WTC11 (cell line): ENCODE data around the gene MAP3K10. TPM values are rescaled to one million over a fixed set of nuclear protein-coding genes. Genes with fewer than 3 reads are reported as not detected.

ENCODE experiments used
- ATAC-seq: fragments of 200-7000 bp; cut with Tn5 transposase; 2 replicates; pipeline ENCODE4 v1.10.0; 2021; ENCODE audit warnings: mild to moderate bottlenecking, moderate library complexity
- CTCF ChIA-PET: fragments of 300-600 bp; sonication (Branson Sonifier 250); formaldehyde crosslinking; loops from one replicate; lab custom pipeline; 2021; ENCODE audit warnings: antibody characterized with exemption; lab: Charles Lee
- POLR2A ChIA-PET: fragments of 350-600 bp; sonication (Branson Sonifier 250); formaldehyde crosslinking; loops from one replicate; lab custom pipeline; 2021; ENCODE audit warnings: antibody characterized with exemption; lab: Charles Lee
- DNase-seq: peaks from one replicate; pipeline ENCODE4 v3.0.0; 2021; ENCODE audit warnings: low spot score
- H3K27ac Mint-ChIP-seq: 2 replicates; pipeline ENCODE4 v1.8.0; 2021; ENCODE audit warnings: mixed read lengths
- H3K27me3 Mint-ChIP-seq: 2 replicates; pipeline ENCODE4 v1.8.0; 2021; ENCODE audit warnings: low read depth, mild to moderate bottlenecking, moderate library complexity, mixed read lengths
- H3K36me3 Mint-ChIP-seq: 2 replicates; pipeline ENCODE4 v1.8.0; 2021; ENCODE audit warnings: mixed read lengths
- H3K4me1 Mint-ChIP-seq: 2 replicates; pipeline ENCODE4 v1.8.0; 2022; ENCODE audit warnings: mixed read lengths
- H3K4me3 Mint-ChIP-seq: 2 replicates; pipeline ENCODE4 v1.8.0; 2021; ENCODE audit warnings: mild to moderate bottlenecking, moderate library complexity, mixed read lengths
- H3K9me3 Mint-ChIP-seq: 2 replicates; pipeline ENCODE4 v1.8.0; 2021; ENCODE audit warnings: mixed read lengths
- ATF1 ChIP-seq: sonication (generic); formaldehyde crosslinking; IDR thresholded peaks from 2 replicates; pipeline ENCODE4 v1.8.1; 2023; ENCODE audit warnings: mild to moderate bottlenecking, moderate library complexity, missing genetic modification reagents
- CBFB ChIP-seq: sonication (generic); formaldehyde crosslinking; IDR thresholded peaks from 2 replicates; pipeline ENCODE4 v1.8.1; 2022; ENCODE audit warnings: mild to moderate bottlenecking, low read depth, missing genetic modification reagents
- ETV6 ChIP-seq: sonication (generic); formaldehyde crosslinking; IDR thresholded peaks from 2 replicates; pipeline ENCODE4 v1.8.1; 2022; ENCODE audit warnings: mild to moderate bottlenecking, missing genetic modification reagents
- FOXP1 ChIP-seq: sonication (generic); formaldehyde crosslinking; IDR thresholded peaks from 2 replicates; pipeline ENCODE4 v1.8.0; 2022; ENCODE audit warnings: missing genetic modification reagents, mild to moderate bottlenecking, moderate library complexity, borderline replicate concordance
- NFATC4 ChIP-seq: fragments of 250-450 bp; sonication (Bioruptor Pico); IDR thresholded peaks from 2 replicates; pipeline ENCODE4 v1.9.0; 2021; ENCODE audit warnings: mild to moderate bottlenecking
- NFYB ChIP-seq: sonication (generic); formaldehyde crosslinking; conservative IDR thresholded peaks from 2 replicates; pipeline ENCODE4 v1.8.0; 2022; ENCODE audit warnings: low read depth, missing genetic modification reagents
- NR2C2 ChIP-seq: sonication (generic); formaldehyde crosslinking; IDR thresholded peaks from 2 replicates; pipeline ENCODE4 v1.8.0; 2022; ENCODE audit warnings: mild to moderate bottlenecking, missing genetic modification reagents
- SMAD4 ChIP-seq: sonication (generic); formaldehyde crosslinking; IDR thresholded peaks from 2 replicates; pipeline ENCODE4 v1.8.0; 2022; ENCODE audit warnings: mild to moderate bottlenecking, missing genetic modification reagents
- TEAD1 ChIP-seq: sonication (generic); formaldehyde crosslinking; IDR thresholded peaks from 2 replicates; pipeline ENCODE4 v1.8.0; 2022; ENCODE audit warnings: mild to moderate bottlenecking, missing genetic modification reagents
- TEAD4 ChIP-seq: sonication (generic); formaldehyde crosslinking; IDR thresholded peaks from 2 replicates; pipeline ENCODE4 v1.8.0; 2022; ENCODE audit warnings: mild to moderate bottlenecking, missing genetic modification reagents
- ZBTB21 ChIP-seq: sonication (generic); formaldehyde crosslinking; IDR thresholded peaks from 2 replicates; pipeline ENCODE4 v1.8.1; 2023; ENCODE audit warnings: mild to moderate bottlenecking, missing genetic modification reagents, borderline replicate concordance
- ZNF219 ChIP-seq: sonication (generic); formaldehyde crosslinking; IDR thresholded peaks from 2 replicates; pipeline ENCODE4 v1.8.0; 2023; ENCODE audit warnings: missing genetic modification reagents, mild to moderate bottlenecking, borderline replicate concordance
- ZNF671 ChIP-seq: fragments of 250-450 bp; sonication (Bioruptor Pico); IDR thresholded peaks from 2 replicates; pipeline ENCODE4 v1.8.0; 2021; ENCODE audit warnings: mild to moderate bottlenecking
- total RNA-seq: library from RNA; stranded (reverse); gene quantifications from 3 replicates; pipeline ENCODE4 v1.2.3, GENCODE V29; 2021
- TF ChIP-seq, protein P1 (sequence below): sonication (generic); formaldehyde crosslinking; IDR thresholded peaks from 2 replicates; pipeline ENCODE4 v1.8.0; 2022; ENCODE audit warnings: mild to moderate bottlenecking, missing genetic modification reagents
- TF ChIP-seq, protein P2 (sequence below): sonication (generic); formaldehyde crosslinking; IDR thresholded peaks from 2 replicates; pipeline ENCODE4 v1.8.1; 2022; ENCODE audit warnings: low read depth, missing genetic modification reagents, borderline replicate concordance
- TF ChIP-seq, protein P3 (sequence below): sonication (generic); formaldehyde crosslinking; IDR thresholded peaks from 2 replicates; pipeline ENCODE4 v1.8.0; 2023; ENCODE audit warnings: mild to moderate bottlenecking, missing genetic modification reagents
- TF ChIP-seq, protein P4 (sequence below): fragments of 250-450 bp; sonication (Bioruptor Pico); IDR thresholded peaks from 2 replicates; pipeline ENCODE4 v1.9.0; 2021; ENCODE audit warnings: mild to moderate bottlenecking, borderline replicate concordance
- TF ChIP-seq, protein P5 (sequence below): sonication (generic); formaldehyde crosslinking; IDR thresholded peaks from 2 replicates; pipeline ENCODE4 v1.8.1; 2022; ENCODE audit warnings: missing genetic modification reagents, borderline replicate concordance
- TF ChIP-seq, protein P6 (sequence below): sonication (generic); formaldehyde crosslinking; IDR thresholded peaks from 2 replicates; pipeline ENCODE4 v1.8.0; 2023; ENCODE audit warnings: missing genetic modification reagents
- TF ChIP-seq, protein P7 (sequence below): sonication (generic); formaldehyde crosslinking; IDR thresholded peaks from 2 replicates; pipeline ENCODE4 v1.8.0; 2023; ENCODE audit warnings: missing genetic modification reagents, mild to moderate bottlenecking, borderline replicate concordance
- TF ChIP-seq, protein P8 (sequence below): sonication (generic); formaldehyde crosslinking; IDR thresholded peaks from 2 replicates; pipeline ENCODE4 v1.8.0; 2022; ENCODE audit warnings: mild to moderate bottlenecking, missing genetic modification reagents

MAP3K10 gene
- total RNA-seq, 1 experiment from 2014 or later: 23.5 TPM

DNA sequence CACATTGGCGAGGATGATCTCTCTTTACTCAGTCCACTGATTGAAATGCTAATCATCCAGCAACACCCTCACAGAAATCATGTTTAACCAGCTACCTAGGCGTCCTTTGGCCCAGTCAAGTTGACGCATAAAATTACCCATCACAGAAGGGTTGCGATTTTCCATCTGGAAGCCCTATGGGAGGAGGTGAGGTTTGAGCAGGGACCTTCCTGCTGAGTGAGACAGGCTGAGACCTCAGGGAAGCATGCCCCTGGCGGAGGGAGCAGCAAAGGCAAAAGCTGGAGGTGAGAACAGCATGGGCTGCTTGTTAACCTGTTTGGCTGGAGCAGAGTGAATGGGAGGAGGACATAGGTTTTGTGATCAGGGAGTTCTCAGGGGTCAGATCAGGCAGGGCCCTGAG is 19.7 kb downstream of the MAP3K10 start (continued):
- TF ChIP-seq, protein P1, sequence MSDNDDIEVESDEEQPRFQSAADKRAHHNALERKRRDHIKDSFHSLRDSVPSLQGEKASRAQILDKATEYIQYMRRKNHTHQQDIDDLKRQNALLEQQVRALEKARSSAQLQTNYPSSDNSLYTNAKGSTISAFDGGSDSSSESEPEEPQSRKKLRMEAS: no peak
- no peak for TF ChIP-seq ZNF219
- TF ChIP-seq ZBTB21 (CRISPR knock-in tag): no peak
- TF ChIP-seq NFATC4 (CRISPR knock-in tag): no peak
- TF ChIP-seq TEAD1: no peak
- TF ChIP-seq, protein P2, sequence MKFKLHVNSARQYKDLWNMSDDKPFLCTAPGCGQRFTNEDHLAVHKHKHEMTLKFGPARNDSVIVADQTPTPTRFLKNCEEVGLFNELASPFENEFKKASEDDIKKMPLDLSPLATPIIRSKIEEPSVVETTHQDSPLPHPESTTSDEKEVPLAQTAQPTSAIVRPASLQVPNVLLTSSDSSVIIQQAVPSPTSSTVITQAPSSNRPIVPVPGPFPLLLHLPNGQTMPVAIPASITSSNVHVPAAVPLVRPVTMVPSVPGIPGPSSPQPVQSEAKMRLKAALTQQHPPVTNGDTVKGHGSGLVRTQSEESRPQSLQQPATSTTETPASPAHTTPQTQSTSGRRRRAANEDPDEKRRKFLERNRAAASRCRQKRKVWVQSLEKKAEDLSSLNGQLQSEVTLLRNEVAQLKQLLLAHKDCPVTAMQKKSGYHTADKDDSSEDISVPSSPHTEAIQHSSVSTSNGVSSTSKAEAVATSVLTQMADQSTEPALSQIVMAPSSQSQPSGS: no peak
- TF ChIP-seq, protein P3, sequence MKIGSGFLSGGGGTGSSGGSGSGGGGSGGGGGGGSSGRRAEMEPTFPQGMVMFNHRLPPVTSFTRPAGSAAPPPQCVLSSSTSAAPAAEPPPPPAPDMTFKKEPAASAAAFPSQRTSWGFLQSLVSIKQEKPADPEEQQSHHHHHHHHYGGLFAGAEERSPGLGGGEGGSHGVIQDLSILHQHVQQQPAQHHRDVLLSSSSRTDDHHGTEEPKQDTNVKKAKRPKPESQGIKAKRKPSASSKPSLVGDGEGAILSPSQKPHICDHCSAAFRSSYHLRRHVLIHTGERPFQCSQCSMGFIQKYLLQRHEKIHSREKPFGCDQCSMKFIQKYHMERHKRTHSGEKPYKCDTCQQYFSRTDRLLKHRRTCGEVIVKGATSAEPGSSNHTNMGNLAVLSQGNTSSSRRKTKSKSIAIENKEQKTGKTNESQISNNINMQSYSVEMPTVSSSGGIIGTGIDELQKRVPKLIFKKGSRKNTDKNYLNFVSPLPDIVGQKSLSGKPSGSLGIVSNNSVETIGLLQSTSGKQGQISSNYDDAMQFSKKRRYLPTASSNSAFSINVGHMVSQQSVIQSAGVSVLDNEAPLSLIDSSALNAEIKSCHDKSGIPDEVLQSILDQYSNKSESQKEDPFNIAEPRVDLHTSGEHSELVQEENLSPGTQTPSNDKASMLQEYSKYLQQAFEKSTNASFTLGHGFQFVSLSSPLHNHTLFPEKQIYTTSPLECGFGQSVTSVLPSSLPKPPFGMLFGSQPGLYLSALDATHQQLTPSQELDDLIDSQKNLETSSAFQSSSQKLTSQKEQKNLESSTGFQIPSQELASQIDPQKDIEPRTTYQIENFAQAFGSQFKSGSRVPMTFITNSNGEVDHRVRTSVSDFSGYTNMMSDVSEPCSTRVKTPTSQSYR (CRISPR knock-in tag): no peak
- no peak for TF ChIP-seq FOXP1 (CRISPR knock-in tag)
- no peak for TF ChIP-seq NFYB (CRISPR knock-in tag)
- no peak for TF ChIP-seq NR2C2 (CRISPR knock-in tag)

DNA sequence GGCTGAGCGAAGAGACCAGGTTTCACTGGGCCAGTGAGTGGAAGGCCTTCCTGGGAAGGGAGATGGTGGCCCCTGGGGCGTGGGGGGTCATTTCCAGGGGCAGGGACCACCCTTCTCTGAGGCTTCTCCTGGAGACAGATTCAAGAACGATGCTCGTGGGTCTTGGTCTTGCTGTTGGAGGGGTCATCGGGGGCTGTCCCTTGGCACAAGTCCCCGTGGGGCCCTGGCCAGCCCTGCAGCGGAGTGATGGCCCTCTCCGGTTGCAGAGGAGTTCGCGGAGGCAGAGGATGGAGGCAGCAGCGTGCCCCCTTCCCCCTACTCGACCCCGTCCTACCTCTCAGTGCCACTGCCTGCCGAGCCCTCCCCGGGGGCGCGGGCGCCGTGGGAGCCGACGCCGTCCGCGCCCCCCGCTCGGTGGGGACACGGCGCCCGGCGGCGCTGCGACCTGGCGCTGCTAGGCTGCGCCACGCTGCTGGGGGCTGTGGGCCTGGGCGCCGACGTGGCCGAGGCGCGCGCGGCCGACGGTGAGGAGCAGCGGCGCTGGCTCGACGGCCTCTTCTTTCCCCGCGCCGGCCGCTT is 22.1 kb downstream of the MAP3K10 start:
- Mint-ChIP-seq H3K4me1 (peaks cover 17% of the 10 kb centered on the region), H3K9me3 (no peaks in the 10 kb centered on the region), H3K4me3 (no peak overlapping the region), H3K27ac (no peak overlapping the region), H3K36me3 (peaks cover 7% of the 10 kb centered on the region), H3K27me3 (peaks cover 19% of the 10 kb centered on the region)
- DNase-seq (no peak), ATAC-seq (no peak)
- ChIA-PET CTCF (no interaction called here), POLR2A (no interaction called here)
- TF ChIP-seq ETV6: no peak
- no peak for TF ChIP-seq CBFB (CRISPR knock-in tag)
- TF ChIP-seq SMAD4 (CRISPR knock-in tag): no peak
- TF ChIP-seq, protein P4, sequence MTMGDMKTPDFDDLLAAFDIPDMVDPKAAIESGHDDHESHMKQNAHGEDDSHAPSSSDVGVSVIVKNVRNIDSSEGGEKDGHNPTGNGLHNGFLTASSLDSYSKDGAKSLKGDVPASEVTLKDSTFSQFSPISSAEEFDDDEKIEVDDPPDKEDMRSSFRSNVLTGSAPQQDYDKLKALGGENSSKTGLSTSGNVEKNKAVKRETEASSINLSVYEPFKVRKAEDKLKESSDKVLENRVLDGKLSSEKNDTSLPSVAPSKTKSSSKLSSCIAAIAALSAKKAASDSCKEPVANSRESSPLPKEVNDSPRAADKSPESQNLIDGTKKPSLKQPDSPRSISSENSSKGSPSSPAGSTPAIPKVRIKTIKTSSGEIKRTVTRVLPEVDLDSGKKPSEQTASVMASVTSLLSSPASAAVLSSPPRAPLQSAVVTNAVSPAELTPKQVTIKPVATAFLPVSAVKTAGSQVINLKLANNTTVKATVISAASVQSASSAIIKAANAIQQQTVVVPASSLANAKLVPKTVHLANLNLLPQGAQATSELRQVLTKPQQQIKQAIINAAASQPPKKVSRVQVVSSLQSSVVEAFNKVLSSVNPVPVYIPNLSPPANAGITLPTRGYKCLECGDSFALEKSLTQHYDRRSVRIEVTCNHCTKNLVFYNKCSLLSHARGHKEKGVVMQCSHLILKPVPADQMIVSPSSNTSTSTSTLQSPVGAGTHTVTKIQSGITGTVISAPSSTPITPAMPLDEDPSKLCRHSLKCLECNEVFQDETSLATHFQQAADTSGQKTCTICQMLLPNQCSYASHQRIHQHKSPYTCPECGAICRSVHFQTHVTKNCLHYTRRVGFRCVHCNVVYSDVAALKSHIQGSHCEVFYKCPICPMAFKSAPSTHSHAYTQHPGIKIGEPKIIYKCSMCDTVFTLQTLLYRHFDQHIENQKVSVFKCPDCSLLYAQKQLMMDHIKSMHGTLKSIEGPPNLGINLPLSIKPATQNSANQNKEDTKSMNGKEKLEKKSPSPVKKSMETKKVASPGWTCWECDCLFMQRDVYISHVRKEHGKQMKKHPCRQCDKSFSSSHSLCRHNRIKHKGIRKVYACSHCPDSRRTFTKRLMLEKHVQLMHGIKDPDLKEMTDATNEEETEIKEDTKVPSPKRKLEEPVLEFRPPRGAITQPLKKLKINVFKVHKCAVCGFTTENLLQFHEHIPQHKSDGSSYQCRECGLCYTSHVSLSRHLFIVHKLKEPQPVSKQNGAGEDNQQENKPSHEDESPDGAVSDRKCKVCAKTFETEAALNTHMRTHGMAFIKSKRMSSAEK: no peak
- TF ChIP-seq, protein P5, sequence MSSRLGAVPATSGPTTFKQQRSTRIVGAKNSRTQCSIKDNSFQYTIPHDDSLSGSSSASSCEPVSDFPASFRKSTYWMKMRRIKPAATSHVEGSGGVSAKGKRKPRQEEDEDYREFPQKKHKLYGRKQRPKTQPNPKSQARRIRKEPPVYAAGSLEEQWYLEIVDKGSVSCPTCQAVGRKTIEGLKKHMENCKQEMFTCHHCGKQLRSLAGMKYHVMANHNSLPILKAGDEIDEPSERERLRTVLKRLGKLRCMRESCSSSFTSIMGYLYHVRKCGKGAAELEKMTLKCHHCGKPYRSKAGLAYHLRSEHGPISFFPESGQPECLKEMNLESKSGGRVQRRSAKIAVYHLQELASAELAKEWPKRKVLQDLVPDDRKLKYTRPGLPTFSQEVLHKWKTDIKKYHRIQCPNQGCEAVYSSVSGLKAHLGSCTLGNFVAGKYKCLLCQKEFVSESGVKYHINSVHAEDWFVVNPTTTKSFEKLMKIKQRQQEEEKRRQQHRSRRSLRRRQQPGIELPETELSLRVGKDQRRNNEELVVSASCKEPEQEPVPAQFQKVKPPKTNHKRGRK: no peak
- TF ChIP-seq, protein P6, sequence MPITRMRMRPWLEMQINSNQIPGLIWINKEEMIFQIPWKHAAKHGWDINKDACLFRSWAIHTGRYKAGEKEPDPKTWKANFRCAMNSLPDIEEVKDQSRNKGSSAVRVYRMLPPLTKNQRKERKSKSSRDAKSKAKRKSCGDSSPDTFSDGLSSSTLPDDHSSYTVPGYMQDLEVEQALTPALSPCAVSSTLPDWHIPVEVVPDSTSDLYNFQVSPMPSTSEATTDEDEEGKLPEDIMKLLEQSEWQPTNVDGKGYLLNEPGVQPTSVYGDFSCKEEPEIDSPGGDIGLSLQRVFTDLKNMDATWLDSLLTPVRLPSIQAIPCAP (CRISPR knock-in tag): no peak
- TF ChIP-seq, protein P7, sequence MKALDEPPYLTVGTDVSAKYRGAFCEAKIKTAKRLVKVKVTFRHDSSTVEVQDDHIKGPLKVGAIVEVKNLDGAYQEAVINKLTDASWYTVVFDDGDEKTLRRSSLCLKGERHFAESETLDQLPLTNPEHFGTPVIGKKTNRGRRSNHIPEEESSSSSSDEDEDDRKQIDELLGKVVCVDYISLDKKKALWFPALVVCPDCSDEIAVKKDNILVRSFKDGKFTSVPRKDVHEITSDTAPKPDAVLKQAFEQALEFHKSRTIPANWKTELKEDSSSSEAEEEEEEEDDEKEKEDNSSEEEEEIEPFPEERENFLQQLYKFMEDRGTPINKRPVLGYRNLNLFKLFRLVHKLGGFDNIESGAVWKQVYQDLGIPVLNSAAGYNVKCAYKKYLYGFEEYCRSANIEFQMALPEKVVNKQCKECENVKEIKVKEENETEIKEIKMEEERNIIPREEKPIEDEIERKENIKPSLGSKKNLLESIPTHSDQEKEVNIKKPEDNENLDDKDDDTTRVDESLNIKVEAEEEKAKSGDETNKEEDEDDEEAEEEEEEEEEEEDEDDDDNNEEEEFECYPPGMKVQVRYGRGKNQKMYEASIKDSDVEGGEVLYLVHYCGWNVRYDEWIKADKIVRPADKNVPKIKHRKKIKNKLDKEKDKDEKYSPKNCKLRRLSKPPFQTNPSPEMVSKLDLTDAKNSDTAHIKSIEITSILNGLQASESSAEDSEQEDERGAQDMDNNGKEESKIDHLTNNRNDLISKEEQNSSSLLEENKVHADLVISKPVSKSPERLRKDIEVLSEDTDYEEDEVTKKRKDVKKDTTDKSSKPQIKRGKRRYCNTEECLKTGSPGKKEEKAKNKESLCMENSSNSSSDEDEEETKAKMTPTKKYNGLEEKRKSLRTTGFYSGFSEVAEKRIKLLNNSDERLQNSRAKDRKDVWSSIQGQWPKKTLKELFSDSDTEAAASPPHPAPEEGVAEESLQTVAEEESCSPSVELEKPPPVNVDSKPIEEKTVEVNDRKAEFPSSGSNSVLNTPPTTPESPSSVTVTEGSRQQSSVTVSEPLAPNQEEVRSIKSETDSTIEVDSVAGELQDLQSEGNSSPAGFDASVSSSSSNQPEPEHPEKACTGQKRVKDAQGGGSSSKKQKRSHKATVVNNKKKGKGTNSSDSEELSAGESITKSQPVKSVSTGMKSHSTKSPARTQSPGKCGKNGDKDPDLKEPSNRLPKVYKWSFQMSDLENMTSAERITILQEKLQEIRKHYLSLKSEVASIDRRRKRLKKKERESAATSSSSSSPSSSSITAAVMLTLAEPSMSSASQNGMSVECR: no peak
- TF ChIP-seq, protein P8, sequence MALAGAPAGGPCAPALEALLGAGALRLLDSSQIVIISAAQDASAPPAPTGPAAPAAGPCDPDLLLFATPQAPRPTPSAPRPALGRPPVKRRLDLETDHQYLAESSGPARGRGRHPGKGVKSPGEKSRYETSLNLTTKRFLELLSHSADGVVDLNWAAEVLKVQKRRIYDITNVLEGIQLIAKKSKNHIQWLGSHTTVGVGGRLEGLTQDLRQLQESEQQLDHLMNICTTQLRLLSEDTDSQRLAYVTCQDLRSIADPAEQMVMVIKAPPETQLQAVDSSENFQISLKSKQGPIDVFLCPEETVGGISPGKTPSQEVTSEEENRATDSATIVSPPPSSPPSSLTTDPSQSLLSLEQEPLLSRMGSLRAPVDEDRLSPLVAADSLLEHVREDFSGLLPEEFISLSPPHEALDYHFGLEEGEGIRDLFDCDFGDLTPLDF (CRISPR knock-in tag): no peak
- no peak for TF ChIP-seq TEAD4 (CRISPR knock-in tag)
- TF ChIP-seq ATF1 (CRISPR knock-in tag): no peak
- no peak for TF ChIP-seq ZNF671 (CRISPR knock-in tag)
